HEK293 (cell line): ENCODE measurements around the gene EPHB1.

ENCODE experiments used
- CTCF ChIA-PET: fragments of 350-600 bp; formaldehyde crosslinking; extraction: SDS; loops from one replicate; lab custom pipeline; 2021; ENCODE audit warnings: antibody characterized with exemption; lab: Yijun Ruan, JAX
- POLR2A ChIA-PET: fragments of 300-600 bp; formaldehyde crosslinking; extraction: SDS; loops from one replicate; lab custom pipeline; 2020; ENCODE audit warnings: antibody characterized with exemption, inconsistent platforms; lab: Yijun Ruan, JAX
- H3K27ac ChIP-seq: fragments of 200-500 bp; sonication (Bioruptor generic); 2 replicates; pipeline ENCODE4 v1.5.1; 2014; ENCODE audit warnings: low read depth, low read length, control low read depth, inconsistent platforms; ENCODE audit errors: extremely low read depth
- H3K36me3 ChIP-seq, 2 experiments: fragments of 200-500 bp in 1 of 2; sonication (Bioruptor generic) in 1 of 2; 1 replicate in 1 of 2; 2 replicates in 1 of 2; pipeline ENCODE4 v1.5.1; 2014 to 2017; ENCODE audit warnings: inconsistent platforms in 2 of 2, low read length in 2 of 2; ENCODE audit not compliant: control insufficient read depth in 2 of 2, insufficient read depth in 1 of 2
- H3K4me1 ChIP-seq: fragments of 200-500 bp; sonication (Bioruptor generic); 2 replicates; pipeline ENCODE4 v1.5.1; 2014; ENCODE audit warnings: mild to moderate bottlenecking, low read length, inconsistent platforms; ENCODE audit not compliant: control insufficient read depth, insufficient read depth
- H3K4me3 ChIP-seq: 2 replicates; pipeline ENCODE4 v1.5.1; 2011; ENCODE audit warnings: low read depth, mild to moderate bottlenecking, control low read depth, low read length, moderate library complexity
- H3K9me3 ChIP-seq: fragments of 200-500 bp; sonication (Bioruptor generic); 2 replicates; pipeline ENCODE4 v1.5.1; 2014; ENCODE audit warnings: low read depth, low read length, inconsistent platforms; ENCODE audit not compliant: control insufficient read depth, insufficient read depth
- CTCF ChIP-seq: fragments of 450-650 bp; formaldehyde crosslinking; IDR thresholded peaks from 2 replicates; pipeline ENCODE4 v1.5.1; 2016; ENCODE audit warnings: missing biosample characterization, missing genetic modification characterization
- GFI1B ChIP-seq: fragments of 450-650 bp; formaldehyde crosslinking; IDR thresholded peaks from 2 replicates; pipeline ENCODE4 v1.5.1; 2016; ENCODE audit warnings: missing biosample characterization, missing genetic modification characterization
- HOXA7 ChIP-seq: sonication (generic); formaldehyde crosslinking; IDR thresholded peaks from 2 replicates; pipeline ENCODE4 v1.8.1; 2022; ENCODE audit warnings: missing genetic modification reagents, borderline replicate concordance
- IKZF3 ChIP-seq: fragments of 450-650 bp; IDR thresholded peaks from 2 replicates; pipeline ENCODE4 v1.5.0; 2018; ENCODE audit warnings: missing biosample characterization, mild to moderate bottlenecking, missing genetic modification characterization, moderate library complexity
- ZBTB17 ChIP-seq: fragments of 450-650 bp; formaldehyde crosslinking; IDR thresholded peaks from 2 replicates; pipeline ENCODE4 v1.5.1; 2016; ENCODE audit warnings: missing biosample characterization, missing genetic modification characterization
- ZBTB20 ChIP-seq: fragments of 450-650 bp; formaldehyde crosslinking; IDR thresholded peaks from 2 replicates; pipeline ENCODE4 v1.5.1; 2016; ENCODE audit warnings: missing biosample characterization, missing genetic modification characterization
- ZBTB44 ChIP-seq: fragments of 450-650 bp; IDR thresholded peaks from 2 replicates; pipeline ENCODE4 v1.5.1; 2018; ENCODE audit warnings: missing biosample characterization, mild to moderate bottlenecking, missing genetic modification characterization
- ZBTB49 ChIP-seq: fragments of 450-650 bp; formaldehyde crosslinking; IDR thresholded peaks from 2 replicates; pipeline ENCODE4 v1.5.1; 2016; ENCODE audit warnings: missing biosample characterization, missing genetic modification characterization, low read depth
- ZBTB6 ChIP-seq: fragments of 450-650 bp; formaldehyde crosslinking; IDR thresholded peaks from 2 replicates; pipeline ENCODE4 v1.5.1; 2017; ENCODE audit warnings: missing biosample characterization, missing genetic modification characterization
- ZBTB7A ChIP-seq: fragments of 450-650 bp; formaldehyde crosslinking; IDR thresholded peaks from 2 replicates; pipeline ENCODE4 v1.5.1; 2016; ENCODE audit warnings: low read depth, missing biosample characterization, missing genetic modification characterization
- ZFP69B ChIP-seq: fragments of 450-650 bp; formaldehyde crosslinking; IDR thresholded peaks from 2 replicates; pipeline ENCODE4 v1.5.1; 2016; ENCODE audit warnings: missing biosample characterization, missing genetic modification characterization
- ZNF10 ChIP-seq: fragments of 450-650 bp; formaldehyde crosslinking; IDR thresholded peaks from 2 replicates; pipeline ENCODE4 v1.5.1; 2017; ENCODE audit warnings: missing biosample characterization, missing genetic modification characterization
- ZNF133 ChIP-seq: fragments of 450-650 bp; formaldehyde crosslinking; IDR thresholded peaks from 2 replicates; pipeline ENCODE4 v1.5.1; 2016; ENCODE audit warnings: missing biosample characterization, missing genetic modification characterization
- ZNF16 ChIP-seq: fragments of 450-650 bp; formaldehyde crosslinking; IDR thresholded peaks from 2 replicates; pipeline ENCODE4 v1.5.1; 2016; ENCODE audit warnings: low read depth, missing biosample characterization, missing genetic modification characterization
- ZNF175 ChIP-seq: fragments of 450-650 bp; formaldehyde crosslinking; IDR thresholded peaks from 2 replicates; pipeline ENCODE4 v1.5.1; 2016; ENCODE audit warnings: missing biosample characterization, missing genetic modification characterization
- ZNF274 ChIP-seq, 2 experiments: fragments of 200-500 bp in 1 of 2; fragments of 450-650 bp in 1 of 2; sonication (Bioruptor generic) in 1 of 2; formaldehyde crosslinking in 1 of 2; IDR thresholded peaks; 2 replicates each; pipeline versions ENCODE4 v1.5.1 to v1.6.1; 2014 to 2016; ENCODE audit warnings: borderline replicate concordance in 1 of 2, inconsistent platforms in 1 of 2, low read length in 1 of 2, missing biosample characterization in 1 of 2, missing genetic modification characterization in 1 of 2
- ZNF292 ChIP-seq: fragments of 450-650 bp; formaldehyde crosslinking; IDR thresholded peaks from 2 replicates; pipeline ENCODE4 v1.5.1; 2016; ENCODE audit warnings: low read depth, missing biosample characterization, missing genetic modification characterization, borderline replicate concordance
- ZNF416 ChIP-seq: fragments of 450-650 bp; formaldehyde crosslinking; IDR thresholded peaks from 2 replicates; pipeline ENCODE4 v1.5.1; 2016; ENCODE audit warnings: missing biosample characterization, missing genetic modification characterization
- ZNF473 ChIP-seq: fragments of 450-650 bp; formaldehyde crosslinking; IDR thresholded peaks from 2 replicates; pipeline ENCODE4 v1.5.1; 2017; ENCODE audit warnings: missing biosample characterization, missing genetic modification characterization
- ZNF501 ChIP-seq: fragments of 450-650 bp; formaldehyde crosslinking; IDR thresholded peaks from 2 replicates; pipeline ENCODE4 v1.5.1; 2016; ENCODE audit warnings: missing biosample characterization, missing genetic modification characterization
- ZNF530 ChIP-seq: fragments of 450-650 bp; formaldehyde crosslinking; IDR thresholded peaks from 2 replicates; pipeline ENCODE4 v1.5.1; 2016; ENCODE audit warnings: low read depth, missing biosample characterization, missing genetic modification characterization
- ZNF580 ChIP-seq: fragments of 450-650 bp; formaldehyde crosslinking; IDR thresholded peaks from 2 replicates; pipeline ENCODE4 v1.5.1; 2016; ENCODE audit warnings: missing biosample characterization, missing genetic modification characterization
- ZNF658 ChIP-seq: fragments of 450-650 bp; formaldehyde crosslinking; IDR thresholded peaks from 2 replicates; pipeline ENCODE4; 2016; ENCODE audit warnings: missing biosample characterization, missing genetic modification characterization

EPHB1 gene

GRCh38 chr3:134933997-134934396, 138.9 kb downstream of the EPHB1 start:
- Histone ChIP-seq H3K9me3 (no peaks in the 10 kb centered on the region), H3K4me3 (no peak overlapping the region), H3K4me1 (no peaks in the 10 kb centered on the region), H3K36me3 (no peaks in the 10 kb centered on the region), H3K27ac (no peak overlapping the region)
- TF ChIP-seq ZNF580 (tag by site-specific recombination) (no peak), HOXA7 (CRISPR knock-in tag) (no peak), ZNF16 (tag by site-specific recombination) (no peak), ZNF501 (tag by site-specific recombination) (no peak), ZNF473 (tag by site-specific recombination) (no peak), GFI1B (tag by site-specific recombination) (no peak), ZNF274 (IDR thresholded peaks at IDR 0.05; ENCODE audit: low read length) (no peak), ZNF274 (tag by site-specific recombination; IDR thresholded peaks at IDR 0.05; ENCODE audit: borderline replicate concordance) (no peak), ZFP69B (tag by site-specific recombination) (no peak), ZNF133 (tag by site-specific recombination) (no peak), ZBTB6 (tag by site-specific recombination) (no peak), ZNF292 (tag by site-specific recombination) (no peak), CTCF (tag by site-specific recombination) (no peak), ZBTB44 (no peak), ZNF658 (no peak), ZBTB17 (tag by site-specific recombination) (no peak)
- ChIA-PET CTCF (no interaction called here), POLR2A (no interaction called here)

GRCh38 chr3:134934933-134935332, 139.9 kb downstream of the EPHB1 start:
- POLR2A ChIA-PET: no interaction called here
- Histone ChIP-seq H3K27ac (no peak overlapping the region), H3K4me3 (no peak overlapping the region), H3K9me3 (no peaks in the 10 kb centered on the region), H3K4me1 (no peaks in the 10 kb centered on the region), H3K36me3 (no peaks in the 10 kb centered on the region)
- CTCF ChIA-PET: no interaction called here
- no peak for TF ChIP-seq ZNF416

GRCh38 chr3:134937256-134938028, 142.4 kb downstream of the EPHB1 start:
- Histone ChIP-seq H3K9me3 (no peaks in the 10 kb centered on the region), H3K27ac (no peak overlapping the region), H3K4me3 (no peak overlapping the region), H3K4me1 (no peaks in the 10 kb centered on the region), H3K36me3 (no peaks in the 10 kb centered on the region)
- CTCF ChIA-PET: no interaction called here
- POLR2A ChIA-PET: no interaction called here
- TF ChIP-seq ZNF10 (tag by site-specific recombination): no peak
- no peak for TF ChIP-seq ZNF175 (tag by site-specific recombination)
- no peak for TF ChIP-seq IKZF3 (tag by site-specific recombination)
- no peak for TF ChIP-seq ZBTB49 (tag by site-specific recombination)
- TF ChIP-seq ZNF530: no peak
- no peak for TF ChIP-seq ZBTB20 (tag by site-specific recombination)
- no peak for TF ChIP-seq ZBTB7A (tag by site-specific recombination)
